Effector CD4-positive, alpha-beta T cell (primary cell): ENCODE measurements around the gene TJP1.
"Not testable (repeated sequence)": the region's sequence is repeated elsewhere in the genome, so short reads cannot be mapped to it uniquely, and the experiment has no call there.

Source experiments
- DNase-seq: peaks from one replicate; pipeline ENCODE4 v3.0.0-alpha.2; 2020

Gene TJP1

DNA sequence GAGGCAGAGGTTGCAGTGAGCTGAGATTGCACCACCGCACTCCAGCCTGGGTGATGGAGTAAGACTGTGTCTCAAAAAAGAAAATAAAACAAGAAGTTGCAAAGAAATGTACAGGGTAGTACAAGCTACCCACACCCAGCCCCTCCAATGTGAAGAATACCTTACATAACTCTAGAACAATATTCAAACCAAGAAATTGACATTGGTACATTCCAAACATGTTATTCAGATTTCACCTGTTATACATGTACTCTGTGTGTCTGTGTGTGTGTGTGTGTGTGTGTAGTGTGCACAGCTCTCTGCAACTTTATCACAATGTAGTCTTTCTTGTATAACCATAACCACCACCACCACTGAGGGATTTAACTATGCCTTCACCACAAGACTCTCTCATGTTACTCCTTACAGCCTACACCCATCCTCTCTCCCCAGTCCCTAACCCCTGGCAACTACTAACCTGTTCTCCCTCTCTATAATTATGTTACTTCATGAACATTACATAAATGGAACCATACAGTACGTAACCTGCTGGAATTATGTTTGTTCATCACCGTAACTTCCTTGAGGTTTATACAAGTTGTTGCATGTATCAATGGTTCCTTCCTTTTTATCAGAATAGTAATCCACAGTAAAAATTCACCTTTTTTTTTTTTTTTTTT is 16.2 kb upstream of the TJP1 start:
- no peak for DNase-seq

DNA sequence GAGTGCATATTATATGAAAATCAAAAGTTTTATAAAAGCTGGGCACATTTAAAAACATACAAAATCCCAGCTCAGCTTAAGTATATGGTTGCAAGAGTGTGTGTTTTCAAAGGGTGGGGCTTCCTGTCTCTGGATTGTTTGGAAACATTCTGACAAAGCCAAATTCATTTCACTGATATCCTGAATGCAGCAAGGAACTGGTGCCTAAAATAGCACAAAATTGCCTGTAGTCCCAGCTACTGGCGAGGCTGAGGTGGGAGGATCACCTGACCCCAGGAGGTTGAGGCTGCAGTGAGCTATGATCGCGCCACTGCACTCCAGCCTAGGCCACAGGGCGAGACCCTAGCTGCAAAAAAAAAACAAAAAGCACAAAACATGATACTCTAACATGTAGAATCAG is 13.0 kb upstream of the TJP1 start:
- no peak for DNase-seq

DNA sequence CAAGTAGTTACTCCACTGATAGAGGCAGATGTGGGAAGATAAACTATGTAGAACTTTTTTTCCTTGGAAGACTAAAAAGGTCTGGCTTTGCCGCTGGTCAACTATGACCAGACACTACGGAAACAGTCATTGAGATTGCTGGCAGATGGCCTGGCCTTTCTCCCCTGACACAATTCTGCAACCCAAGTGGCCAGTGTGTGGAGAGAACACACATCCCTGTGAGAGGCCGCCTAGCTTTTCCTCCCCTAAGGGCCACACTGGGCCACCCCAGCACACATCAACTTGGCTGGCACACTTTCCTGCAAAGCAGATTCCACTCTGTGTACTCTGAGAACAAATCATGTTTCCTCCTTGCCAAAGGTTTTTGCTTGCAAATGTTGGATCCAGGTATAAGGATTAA is 10.4 kb upstream of the TJP1 start:
- DNase-seq, result no peak

DNA sequence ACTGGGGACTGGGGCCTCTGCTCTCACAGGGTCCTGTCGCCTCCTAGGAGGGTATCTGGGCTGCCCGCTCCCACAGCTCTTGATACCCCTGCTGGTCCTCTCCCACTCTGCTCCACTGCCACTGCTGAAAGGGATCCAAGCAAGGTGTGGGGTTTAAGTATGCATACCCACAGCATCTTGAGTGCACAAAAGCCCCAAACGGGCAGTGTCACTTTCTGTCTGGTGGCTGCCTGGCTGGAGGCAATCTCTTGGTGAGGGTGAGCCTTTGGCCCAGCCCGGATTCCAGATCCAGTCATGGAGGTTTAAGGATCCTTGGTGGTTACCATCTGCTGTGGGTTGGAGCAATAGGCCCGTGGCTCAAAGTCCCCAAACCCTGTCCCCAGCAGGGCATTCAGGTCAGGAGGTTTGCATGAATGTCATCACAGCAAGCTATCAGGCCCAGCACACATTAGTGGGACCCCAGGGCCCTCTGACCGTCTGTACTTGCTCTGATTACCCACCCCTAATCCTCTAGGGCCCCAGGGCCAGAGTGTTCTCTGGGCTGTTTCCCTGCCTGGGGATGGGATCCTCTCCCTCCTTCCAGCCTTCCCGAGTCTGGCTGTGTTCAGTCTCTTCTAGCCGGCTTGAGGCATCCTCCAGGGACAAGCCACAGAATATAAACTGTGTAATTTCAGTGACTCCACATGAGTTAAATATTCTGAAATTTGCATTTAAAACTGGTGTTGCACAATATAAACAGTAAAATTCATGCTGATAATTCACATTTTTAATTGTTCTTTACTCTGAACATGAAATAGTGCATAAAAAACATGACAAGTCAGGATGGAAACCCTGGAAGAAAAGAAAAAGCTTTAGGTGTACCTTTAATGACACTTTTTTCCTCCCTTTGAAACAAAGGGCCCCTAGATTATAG is 4.9 kb upstream of the TJP1 start:
- no peak for DNase-seq

DNA sequence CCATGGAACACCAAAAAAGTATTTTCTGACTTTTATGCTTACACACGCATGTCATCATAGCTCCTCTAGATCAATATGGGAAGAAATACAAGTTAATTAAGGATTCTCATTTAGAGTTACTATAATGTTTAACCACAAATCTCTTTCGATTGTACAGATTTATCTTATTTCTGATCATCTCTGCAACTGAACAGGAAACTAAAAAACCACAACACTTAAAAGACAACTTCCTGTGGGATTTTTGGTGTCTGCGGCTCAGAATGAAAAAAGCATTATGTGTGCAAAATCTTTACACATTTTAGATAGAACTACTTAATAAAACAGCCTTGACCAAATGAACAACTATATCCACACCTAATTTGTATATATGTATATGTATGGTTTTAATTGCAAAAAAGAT is 3.0 kb upstream of the TJP1 start:
- DNase-seq, result no peak

DNA sequence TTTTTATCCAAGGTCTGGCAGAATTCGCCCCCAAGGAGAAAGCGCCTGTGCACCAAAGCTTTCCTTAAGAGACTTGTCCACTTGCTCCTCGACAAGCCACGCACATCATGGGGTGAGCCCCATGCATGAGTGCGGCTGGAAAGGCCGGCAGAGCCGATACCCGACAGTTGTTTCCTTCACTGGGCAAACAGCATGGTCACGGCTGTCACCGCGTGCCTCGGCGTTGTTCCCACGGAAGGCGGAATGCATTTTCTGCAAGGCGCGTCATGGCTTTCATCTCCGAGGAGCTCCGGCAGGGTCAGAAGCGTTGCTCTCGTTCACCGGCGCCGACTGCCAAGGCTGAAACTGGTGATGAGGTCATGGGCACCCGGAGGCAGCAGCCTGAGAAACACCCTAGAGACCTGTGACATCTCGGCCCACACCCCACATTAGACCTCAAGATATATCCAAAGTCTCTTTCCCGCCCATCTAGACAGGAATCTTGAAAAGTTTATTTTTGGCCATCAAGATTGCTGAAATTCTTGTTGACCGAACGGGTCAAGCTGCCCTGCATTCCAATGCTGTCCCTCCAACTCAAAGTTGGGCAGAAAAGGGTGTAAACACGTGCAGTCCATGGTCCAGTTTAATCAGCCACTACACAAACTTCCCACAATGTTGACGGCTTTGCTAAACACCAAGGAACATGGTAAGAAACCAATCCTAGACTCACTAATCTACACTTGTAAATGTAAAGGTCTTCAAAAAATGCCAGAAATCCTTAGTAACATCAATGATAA is 604 bp upstream of the TJP1 start:
- DNase-seq, result no peak

DNA sequence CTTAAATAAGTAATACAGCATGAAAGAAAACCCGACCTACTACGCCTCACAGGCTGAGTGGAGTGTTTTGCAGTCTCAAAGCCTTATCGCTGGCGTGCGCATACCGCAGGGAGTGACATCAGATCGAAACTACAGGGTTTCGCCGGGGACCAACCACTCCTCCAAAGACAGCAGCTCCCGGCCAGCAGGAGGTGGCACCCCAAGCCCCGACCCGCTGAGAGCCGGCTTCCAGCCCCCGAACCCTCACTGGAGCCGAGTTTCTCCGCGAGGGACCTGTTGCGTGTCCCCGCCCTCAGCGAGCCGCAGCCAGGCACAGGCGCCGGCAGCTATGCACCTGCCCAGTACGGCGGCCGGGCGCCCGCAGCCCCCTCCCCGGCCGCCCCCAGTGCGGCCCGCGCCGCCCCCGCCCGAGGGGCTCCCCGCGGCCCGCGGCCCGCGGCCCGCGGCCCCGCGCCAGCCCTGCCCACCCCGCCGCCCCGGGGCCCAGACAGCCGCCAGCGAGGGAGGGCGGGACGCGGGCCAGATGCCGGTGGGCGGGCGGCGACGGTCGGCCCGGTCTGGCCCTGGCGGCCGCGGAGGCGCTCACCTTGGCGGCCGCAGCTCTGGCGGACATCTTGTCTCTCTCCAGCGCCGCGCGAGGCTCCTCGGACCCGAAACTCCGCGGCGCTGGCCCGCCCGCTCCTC is 710 bp downstream of the TJP1 start:
- DNase-seq, result no peak

DNA sequence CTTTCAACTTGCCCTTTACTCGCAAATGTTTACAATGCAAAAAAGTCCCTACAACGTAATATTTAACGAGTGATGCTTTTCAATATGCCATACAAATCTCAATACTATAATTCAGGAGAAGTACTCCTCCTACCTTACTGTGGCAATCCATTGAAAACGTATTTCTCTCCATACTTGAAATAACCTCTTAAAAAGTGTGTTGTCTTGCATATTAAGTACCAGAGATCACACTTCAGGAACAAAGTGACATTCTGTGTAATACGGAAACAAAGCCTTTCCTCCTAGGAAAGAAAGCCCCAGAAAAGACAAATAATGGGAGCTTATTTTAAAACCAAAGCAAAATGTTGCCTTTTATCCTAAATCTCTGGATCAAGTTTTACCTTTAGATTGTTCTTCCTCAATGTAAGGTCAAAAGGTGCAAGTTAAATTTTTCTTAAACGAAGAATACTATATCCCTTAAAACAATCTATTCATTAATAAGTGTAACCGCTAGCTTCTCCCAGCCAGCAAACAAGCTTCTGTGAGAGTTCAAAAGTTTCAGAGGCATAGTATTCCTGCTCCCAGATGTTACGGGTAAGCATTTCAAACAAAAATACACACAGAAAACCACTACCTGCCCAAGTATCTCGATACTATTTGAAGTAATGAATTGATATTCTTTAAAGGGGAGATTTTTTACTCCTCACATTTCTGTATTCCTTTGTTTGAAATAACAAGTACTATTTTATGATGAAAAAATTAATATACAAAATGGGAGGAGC is 1.7 kb downstream of the TJP1 start:
- DNase-seq, result no peak

DNA sequence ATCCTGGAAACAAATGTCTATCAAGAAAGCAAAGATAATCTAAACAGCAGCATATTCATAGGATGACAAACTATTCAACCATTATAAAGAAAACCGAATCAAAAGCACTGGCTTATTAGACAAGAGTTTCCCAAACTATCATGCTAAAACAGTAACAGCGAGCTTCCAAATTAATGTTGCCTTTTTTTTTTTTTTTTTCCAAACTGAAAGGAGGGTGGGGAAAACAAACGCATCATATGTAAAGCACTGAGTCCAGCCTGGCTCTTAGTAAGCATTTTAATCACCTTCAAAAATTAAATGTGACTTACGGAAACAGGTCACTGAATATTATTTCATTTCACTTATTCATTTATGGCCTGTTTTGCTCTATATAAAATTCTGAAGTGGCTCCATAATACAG is 2.3 kb downstream of the TJP1 start:
- DNase-seq, result no peak

DNA sequence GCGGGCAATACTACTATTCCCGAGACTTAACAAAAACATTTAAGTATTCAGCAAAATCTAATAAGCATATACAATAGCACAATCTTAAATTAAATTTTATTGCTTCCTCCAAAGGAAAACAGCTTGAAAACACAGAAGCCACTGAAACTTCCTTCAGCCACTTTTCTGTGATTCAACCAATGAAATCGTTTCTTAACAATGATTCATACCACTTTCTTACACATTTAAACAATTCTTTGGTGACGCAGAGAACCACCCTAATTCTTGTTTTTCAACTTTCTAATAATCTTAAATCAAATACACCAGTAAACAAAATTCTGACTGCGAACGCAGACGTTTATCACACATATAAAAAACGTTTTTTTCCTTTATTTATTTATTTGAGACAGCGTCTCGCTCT is 4.1 kb downstream of the TJP1 start:
- DNase-seq, result no peak

DNA sequence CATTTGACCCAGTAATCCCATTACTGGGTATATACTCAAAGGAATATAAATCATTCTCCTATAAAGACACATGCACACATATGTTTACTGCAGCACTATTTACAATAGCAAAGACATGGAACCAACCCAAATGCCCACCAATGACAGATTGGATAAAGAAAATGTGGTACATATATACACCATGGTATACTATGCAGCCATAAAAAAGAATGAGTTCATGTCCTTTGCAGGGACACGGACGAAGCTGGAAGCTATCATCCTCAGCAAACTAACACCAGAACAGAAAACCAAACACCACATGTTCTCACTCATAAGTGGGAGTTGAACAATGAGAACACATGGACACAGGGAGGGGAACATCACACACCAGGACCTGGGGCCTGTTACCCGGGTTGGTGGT is 4.8 kb downstream of the TJP1 start:
- not testable (repeated sequence) for DNase-seq

DNA sequence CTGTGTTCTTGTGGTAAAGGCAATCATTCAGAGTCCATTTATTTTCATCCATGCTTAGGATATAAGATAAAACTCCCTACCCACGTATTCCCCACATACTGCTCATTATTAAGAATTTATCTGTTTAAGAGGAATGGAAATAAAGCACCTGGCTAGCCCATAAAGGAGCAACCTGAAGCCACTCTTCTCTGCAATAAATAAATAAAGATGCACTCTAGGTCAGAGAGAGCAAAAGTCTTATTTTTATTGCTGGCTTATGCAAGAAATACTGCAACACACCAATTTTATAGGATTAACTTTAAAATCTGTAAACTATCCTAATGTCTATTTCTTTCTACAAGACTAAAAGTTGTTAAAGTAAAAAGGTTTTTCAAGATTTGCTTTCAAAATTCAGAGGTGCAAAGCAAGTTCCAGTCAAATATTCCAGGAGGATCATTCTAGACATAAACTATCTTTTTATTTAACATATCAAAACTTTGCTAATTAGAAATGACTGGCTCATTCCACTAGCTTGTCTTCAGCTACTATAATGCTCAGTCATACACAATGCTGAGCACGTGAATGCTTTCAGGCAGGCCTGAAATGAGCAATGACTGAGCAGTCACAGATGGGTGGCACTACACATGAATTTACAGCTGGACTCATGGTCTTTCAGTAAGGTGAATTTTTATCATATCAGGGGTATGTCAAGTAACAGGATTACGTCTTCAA is 7.1 kb downstream of the TJP1 start:
- no peak for DNase-seq

DNA sequence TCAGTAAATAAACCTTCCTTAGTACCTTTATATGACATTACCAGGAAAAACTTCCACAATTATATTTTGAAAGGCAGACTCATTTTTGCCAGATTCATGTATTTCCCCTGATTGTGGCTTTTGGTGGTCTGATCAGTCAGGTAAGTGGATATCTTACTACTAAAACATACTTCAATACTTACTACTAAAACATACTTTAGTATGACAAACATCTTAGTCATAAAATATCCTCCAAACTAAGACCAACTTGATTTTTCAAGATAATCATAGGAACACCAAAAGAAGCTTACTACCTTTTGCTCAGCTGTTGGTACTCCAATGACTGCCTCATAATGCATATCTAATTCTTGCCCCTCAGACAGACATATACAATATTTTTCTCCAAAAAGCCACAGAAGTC is 9.3 kb downstream of the TJP1 start:
- no peak for DNase-seq

DNA sequence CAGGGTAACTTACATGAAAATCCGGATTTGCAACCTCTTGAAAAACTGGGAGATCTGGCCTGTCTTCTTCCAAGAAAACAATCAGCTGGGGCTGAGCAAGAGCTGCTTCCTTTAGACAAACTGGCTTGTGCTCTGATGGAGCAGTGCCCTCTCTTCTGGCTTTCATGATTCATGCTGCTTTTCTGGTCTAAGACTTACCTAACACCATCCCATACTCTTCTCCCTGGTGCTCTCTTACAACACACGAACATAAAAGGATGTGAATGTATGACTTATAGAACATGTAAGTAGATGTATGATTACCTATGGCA is 9.9 kb downstream of the TJP1 start:
- no peak for DNase-seq

DNA sequence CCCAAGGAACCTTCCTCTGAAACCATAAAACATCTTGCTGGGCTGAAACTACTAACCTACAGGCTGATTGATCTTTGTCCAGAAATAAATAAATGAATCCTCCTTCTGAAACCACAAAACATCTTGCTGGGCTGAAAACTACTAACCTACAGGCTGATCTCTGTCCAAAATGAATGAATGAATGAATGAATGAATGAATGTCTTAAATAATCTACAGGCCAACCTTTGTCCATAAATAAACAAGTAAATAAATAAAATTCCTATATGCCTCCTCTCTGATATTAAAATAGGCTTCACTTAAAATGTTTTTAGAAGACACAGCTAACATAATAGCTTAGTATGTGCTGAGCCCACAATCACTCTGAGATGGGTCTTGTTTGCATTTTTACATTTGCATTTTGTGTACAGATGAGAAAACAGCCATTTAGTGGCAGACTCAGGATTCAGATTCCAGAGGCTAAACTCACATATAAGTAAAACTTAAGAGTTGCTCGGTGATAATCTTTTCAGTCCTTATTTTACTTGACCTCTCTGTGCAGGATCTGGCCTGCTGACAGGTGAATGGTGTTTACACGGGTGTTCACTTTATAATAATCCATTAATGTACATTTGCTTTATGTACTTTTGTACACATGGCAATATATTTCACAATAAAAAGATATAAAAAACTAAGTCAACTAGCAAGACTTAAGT is 10.4 kb downstream of the TJP1 start:
- DNase-seq, result no peak

DNA sequence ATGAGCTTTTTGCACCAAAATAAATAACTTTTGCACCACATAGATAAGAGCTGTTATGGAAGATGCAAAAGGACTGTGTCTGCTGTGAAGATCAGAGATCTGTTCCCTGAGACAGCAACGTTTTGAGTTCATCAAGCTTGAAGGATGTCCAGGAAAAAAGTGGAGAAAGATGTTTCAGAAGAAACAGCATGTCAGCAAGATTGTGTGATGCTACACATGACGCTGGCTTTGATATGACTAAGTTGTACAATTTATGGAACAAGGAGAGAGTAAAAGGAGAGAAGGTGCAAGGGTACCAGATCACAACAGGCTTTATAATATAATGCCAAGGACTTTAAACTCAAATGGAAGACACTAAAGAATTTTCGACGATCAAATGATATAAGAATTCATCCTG is 16.6 kb downstream of the TJP1 start:
- no peak for DNase-seq

DNA sequence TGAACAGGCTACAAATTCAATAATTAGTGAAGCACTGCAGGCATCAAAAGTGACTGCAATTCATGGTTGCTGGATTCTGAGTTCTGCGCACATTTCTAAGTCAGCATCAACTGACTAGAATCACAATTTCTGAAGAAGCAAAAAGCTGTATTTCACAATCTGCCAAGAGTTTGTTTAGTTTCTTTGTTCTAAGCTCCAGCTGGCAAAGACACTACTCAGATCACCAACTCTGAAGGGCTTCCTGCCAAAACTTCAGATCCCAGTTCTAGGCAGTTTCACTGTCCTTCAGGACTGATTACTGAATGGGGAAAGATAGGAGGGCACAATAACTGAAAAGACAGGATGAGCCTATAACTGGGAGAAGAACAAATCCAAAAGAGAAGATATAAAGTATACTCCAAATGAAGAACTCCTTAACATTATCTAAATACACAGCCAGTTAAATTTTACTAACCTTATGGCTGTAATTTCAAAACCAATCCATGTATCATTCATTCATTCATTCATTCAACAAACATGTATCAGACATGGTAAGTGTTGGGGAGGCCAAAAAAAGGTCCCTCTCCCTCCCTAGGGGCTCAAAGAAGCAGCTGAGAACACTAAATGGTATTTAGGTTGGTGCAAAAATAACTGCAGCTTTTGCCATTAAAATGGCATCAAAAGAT is 17.1 kb downstream of the TJP1 start:
- DNase-seq, result no peak

DNA sequence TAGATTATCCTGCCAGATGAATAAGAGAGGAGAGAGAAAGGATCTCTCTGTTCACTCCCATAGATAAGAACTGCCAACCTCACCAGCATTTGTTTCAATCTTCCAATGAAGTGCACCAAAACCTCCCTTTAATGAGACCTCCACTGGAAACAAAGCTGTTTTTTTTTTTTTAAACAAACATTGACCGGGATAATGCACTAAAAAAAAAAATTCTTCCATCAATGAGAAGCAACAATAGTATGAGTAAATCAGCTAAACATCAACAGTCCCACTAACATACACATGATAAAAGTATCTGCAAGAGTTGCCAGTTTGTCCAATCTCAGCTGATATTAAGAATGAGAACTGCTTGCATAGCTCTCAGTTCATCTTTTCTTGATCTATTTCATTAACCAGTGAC is 19.9 kb downstream of the TJP1 start:
- no peak for DNase-seq

DNA sequence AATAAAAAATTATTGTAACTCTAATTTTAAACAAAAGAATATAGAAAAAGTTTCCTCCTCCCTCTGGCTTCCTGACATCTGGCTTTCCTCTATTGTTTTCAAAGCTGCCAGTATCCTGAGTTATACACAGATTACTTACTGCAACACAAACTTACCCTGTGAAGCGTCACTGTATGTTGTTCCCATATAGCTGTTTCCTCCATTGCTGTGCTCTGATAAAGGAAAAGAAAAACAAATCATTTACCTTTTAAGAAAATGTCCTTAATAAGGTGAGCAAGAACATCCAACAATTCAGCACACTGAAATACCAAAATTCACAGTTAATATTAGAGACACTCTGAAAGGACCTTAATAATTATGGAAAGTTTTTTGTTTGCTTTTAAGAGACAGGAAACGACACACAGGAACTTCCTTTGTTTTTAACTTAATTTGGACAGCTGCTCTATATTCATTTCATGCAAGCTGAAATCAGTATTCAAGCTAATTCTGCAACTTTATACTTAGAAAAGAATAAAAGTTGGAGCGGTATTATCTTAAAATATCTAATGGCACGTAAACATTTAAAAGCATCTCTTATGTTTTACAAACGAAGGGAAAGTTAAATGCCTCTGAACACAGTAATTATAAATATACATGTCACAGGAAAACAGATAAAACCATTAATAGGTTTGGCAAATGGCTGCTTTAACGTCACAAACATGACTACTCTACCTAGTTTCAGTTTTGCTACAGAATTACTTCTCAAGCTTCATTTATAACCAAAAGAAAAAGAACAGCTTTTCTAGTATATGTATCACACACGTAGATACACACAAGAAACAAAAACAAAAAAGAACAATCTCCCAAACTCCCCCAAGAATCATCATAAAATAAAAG is 21.5 kb downstream of the TJP1 start:
- no peak for DNase-seq

DNA sequence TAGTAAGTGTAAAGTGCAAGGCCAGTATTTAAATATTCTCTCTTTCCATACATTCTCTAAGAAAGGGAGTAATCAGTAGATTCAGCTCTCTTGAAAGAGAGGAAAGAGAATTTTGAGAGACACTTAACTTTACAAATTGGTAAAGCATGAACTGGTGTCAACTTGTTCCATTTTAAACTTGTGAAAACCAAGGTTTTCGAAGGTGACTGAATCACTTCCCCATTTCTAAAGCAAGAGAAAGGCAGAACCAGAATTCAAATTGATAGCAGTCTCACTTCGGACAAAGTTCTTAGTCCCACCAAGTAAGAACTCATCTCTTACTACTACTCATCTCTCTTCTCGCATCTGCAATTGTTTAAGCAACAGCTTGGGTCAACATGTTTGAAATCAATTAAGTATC is 22.4 kb downstream of the TJP1 start:
- DNase-seq, result no peak
